ENCODE measurements around the gene TUT7.

The TUT7 gene

DNA sequence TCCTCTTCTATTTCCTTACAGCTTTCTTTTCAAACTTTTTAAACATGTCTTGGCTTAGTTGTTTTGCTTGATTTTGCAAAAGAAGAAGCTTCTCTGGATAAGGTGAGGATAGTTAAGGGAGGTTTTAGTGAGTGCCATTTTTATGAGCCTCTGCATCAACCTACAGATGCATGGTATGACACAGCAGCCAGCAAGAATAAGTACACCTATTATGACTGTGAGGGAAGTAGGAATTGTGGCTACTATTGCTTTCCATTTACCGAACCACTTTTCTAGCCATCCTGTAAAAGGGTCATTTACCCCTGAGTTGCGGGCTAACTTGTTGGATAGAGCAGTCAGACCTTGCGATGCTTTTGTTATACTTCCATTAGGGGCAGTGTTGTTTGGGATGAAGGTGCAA, 7.0 kb upstream of the TUT7 start:
- no peaks in the 10 kb centered on the region for H3K36me3 ChIP-seq (ENCODE audit: control insufficient read depth, insufficient read depth, low read length)
- no peak overlapping the region for H3K4me3 ChIP-seq (ENCODE audit: low read depth, low read length)
- H3K4me1 ChIP-seq (ENCODE audit: control insufficient read depth, insufficient read depth, low read length) = peaks cover 2% of the 10 kb centered on the region
- no peaks in the 10 kb centered on the region for H3K9me3 ChIP-seq (ENCODE audit: control insufficient read depth, insufficient read depth, low read length)
- no peaks in the 10 kb centered on the region for H3K27me3 ChIP-seq (ENCODE audit: control insufficient read depth, insufficient read depth, low read length)
- no peak overlapping the region for H3K9ac ChIP-seq (ENCODE audit: low read depth, low read length)

DNA sequence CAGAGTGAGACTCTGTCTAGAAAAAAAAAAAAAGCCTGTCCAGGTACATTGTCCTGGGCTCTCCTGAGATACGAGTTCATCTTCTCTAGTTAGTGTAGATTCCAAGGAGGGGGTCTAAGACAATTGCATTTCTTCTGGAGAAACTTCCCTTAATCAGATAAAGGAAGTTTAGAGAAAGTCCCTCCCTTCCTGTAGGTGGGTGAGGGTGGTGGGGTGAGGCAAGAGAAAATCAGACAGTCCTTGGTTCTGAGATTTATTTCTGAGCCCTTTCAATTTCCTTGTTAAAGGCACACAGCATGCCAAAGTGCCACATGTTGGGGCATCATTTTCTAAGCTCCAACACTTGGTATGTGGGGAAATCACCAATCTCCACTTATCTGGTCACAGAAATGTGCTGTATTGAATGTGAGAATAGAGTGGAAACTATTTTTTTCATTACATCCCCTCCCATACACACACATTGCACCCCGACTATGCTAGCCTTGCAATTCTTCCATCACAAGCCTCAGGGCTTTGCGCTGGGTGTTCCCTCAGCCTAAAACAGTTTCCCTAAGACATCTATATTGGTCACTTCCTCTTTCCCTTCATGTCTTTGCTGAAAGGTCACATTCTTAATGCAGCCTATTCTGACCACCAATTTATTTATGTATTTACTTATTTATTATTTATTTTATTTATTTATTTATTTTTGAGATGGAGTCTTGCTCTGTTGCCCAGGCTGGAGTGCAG, 5.1 kb upstream of the TUT7 start:
- Histone ChIP-seq H3K27me3 (ENCODE audit: control insufficient read depth, insufficient read depth, low read length) (peaks cover 9% of the 10 kb centered on the region), H3K9ac (ENCODE audit: low read depth, low read length) (no peak overlapping the region), H3K9me3 (ENCODE audit: control insufficient read depth, insufficient read depth, low read length) (no peaks in the 10 kb centered on the region), H3K4me1 (ENCODE audit: control insufficient read depth, insufficient read depth, low read length) (peaks cover 4% of the 10 kb centered on the region), H3K4me3 (ENCODE audit: low read depth, low read length) (no peak overlapping the region), H3K36me3 (ENCODE audit: control insufficient read depth, insufficient read depth, low read length) (no peaks in the 10 kb centered on the region)

DNA sequence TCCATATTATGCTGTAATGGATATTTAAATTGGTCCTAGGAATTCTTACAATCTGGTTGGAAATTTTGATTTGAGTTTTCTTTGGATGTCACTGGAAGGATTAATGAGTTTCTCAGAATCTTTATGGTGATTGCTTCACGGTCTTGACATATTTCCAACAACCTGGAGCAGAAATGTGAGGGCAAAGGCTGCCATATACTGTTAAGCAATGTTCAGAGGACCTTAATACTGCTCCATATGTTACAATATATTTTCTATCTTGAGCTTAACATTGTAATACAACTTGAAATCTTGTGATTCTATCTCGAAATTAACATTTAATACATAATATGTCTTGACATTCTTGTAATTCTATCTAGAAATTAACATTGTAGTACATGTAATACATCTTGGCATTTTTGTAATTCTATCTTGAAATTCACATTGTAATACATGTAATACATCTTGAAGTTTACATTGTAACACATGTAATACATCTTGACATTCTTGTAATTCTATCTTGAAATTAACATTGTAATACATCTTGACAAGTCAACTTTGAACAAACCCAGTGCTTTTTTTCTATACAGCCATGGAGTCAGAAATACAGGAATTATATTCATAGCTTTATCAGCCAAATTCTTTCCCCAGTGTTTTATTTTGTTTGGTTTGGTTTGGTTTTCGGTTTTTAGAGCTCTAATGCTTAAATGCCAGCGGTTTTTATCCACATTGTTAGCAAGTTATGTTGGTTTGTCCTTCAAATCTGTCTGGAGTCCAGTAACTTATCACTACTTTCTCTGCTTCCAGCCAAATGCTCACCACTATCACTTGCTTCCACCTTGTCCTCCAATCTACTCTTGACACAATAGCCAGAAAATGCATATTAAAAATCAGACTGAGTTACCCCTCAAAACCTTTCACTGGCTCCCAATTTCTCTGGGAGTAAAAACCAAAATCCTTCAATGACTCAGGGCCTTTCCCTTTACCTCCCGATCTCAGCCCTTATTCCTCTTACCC, 3.0 kb upstream of the TUT7 start:
- H3K9ac ChIP-seq (ENCODE audit: low read depth, low read length) = no peak overlapping the region
- no peak overlapping the region for H3K4me3 ChIP-seq (ENCODE audit: low read depth, low read length)
- H3K27me3 ChIP-seq (ENCODE audit: control insufficient read depth, insufficient read depth, low read length) = peaks cover 9% of the 10 kb centered on the region
- H3K36me3 ChIP-seq (ENCODE audit: control insufficient read depth, insufficient read depth, low read length) = no peaks in the 10 kb centered on the region
- H3K9me3 ChIP-seq (ENCODE audit: control insufficient read depth, insufficient read depth, low read length) = no peaks in the 10 kb centered on the region
- H3K4me1 ChIP-seq (ENCODE audit: control insufficient read depth, insufficient read depth, low read length) = peaks cover 12% of the 10 kb centered on the region

DNA sequence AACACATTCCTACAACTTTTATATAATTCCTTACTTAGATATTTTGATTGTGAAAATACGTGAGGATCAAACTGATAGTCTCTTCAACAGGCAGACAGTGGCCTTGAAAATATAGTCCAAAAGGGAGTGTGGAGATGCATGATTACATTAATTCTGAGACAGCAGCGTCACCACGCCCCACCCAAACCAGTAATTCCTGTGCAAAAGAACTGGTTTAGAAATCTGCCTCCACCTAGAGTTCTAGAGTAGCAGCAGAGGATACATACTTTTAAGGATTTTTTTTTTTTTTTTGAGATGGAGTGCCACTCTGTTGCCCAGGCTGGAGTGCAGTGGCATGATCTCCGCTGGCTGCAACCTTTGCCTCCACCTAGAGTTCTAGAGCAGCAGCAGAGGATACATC, 1.6 kb upstream of the TUT7 start:
- Histone ChIP-seq H3K4me3 (ENCODE audit: low read depth, low read length) (no peak overlapping the region), H3K4me1 (ENCODE audit: control insufficient read depth, insufficient read depth, low read length) (peaks cover 12% of the 10 kb centered on the region), H3K36me3 (ENCODE audit: control insufficient read depth, insufficient read depth, low read length) (no peaks in the 10 kb centered on the region), H3K27me3 (ENCODE audit: control insufficient read depth, insufficient read depth, low read length) (peaks cover 9% of the 10 kb centered on the region), H3K9ac (ENCODE audit: low read depth, low read length) (no peak overlapping the region), H3K9me3 (ENCODE audit: control insufficient read depth, insufficient read depth, low read length) (no peaks in the 10 kb centered on the region)

DNA sequence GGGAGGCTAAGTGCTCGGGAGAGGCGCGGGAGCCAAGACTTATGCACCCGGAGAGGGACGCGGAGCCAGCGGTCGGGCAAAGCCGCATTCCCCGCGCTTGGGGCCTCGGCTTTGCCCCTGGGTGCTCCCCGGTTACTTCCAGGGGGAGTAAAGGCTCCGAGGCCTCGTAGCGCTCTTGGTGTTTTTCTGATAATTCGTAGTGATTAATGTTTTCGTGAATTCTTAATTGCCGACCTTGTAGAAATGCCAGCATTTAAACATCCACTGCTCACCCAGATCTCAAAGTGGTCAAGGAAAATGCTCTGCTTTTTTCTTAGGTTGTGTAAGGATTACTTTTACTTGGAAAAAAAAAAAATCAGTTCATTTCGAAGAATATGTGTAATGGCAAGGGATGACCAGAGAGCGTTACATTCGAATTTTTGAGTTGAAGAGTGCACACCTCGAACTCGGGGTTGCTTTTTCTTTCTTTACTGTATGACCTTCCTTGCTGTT, 654 bp upstream of the TUT7 start:
- H3K27me3 ChIP-seq (ENCODE audit: control insufficient read depth, insufficient read depth, low read length) = peaks cover 9% of the 10 kb centered on the region
- H3K36me3 ChIP-seq (ENCODE audit: control insufficient read depth, insufficient read depth, low read length) = no peaks in the 10 kb centered on the region
- H3K9me3 ChIP-seq (ENCODE audit: control insufficient read depth, insufficient read depth, low read length) = no peaks in the 10 kb centered on the region
- peak overlapping the region; percentile 67 for H3K4me3 ChIP-seq (ENCODE audit: low read depth, low read length)
- H3K9ac ChIP-seq (ENCODE audit: low read depth, low read length) = peak overlapping the region; percentile 90
- H3K4me1 ChIP-seq (ENCODE audit: control insufficient read depth, insufficient read depth, low read length) = peaks cover 12% of the 10 kb centered on the region

DNA sequence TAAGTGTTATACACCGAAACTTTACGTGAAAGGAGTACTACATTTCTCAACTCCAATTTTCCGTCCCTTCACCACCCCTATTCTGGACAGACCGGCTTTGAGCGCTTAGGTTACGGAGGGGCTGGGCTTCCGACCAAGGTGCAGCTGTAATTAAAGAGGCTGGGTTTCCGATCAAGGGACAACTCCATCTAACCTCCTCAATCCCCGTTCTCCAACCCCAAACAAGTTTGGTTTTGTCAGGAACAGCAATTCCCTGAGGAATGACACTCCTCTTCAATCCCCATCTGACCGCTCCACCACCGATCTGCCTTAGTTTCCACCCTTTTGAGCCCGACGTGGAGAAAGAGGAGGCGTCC, 577 bp downstream of the TUT7 start:
- H3K36me3 ChIP-seq (ENCODE audit: control insufficient read depth, insufficient read depth, low read length) = no peaks in the 10 kb centered on the region
- no peaks in the 10 kb centered on the region for H3K9me3 ChIP-seq (ENCODE audit: control insufficient read depth, insufficient read depth, low read length)
- H3K9ac ChIP-seq (ENCODE audit: low read depth, low read length) = peak overlapping the region; percentile 88
- H3K27me3 ChIP-seq (ENCODE audit: control insufficient read depth, insufficient read depth, low read length) = peaks cover 9% of the 10 kb centered on the region
- peaks cover 12% of the 10 kb centered on the region for H3K4me1 ChIP-seq (ENCODE audit: control insufficient read depth, insufficient read depth, low read length)
- H3K4me3 ChIP-seq (ENCODE audit: low read depth, low read length) = peak overlapping the region; percentile 98

DNA sequence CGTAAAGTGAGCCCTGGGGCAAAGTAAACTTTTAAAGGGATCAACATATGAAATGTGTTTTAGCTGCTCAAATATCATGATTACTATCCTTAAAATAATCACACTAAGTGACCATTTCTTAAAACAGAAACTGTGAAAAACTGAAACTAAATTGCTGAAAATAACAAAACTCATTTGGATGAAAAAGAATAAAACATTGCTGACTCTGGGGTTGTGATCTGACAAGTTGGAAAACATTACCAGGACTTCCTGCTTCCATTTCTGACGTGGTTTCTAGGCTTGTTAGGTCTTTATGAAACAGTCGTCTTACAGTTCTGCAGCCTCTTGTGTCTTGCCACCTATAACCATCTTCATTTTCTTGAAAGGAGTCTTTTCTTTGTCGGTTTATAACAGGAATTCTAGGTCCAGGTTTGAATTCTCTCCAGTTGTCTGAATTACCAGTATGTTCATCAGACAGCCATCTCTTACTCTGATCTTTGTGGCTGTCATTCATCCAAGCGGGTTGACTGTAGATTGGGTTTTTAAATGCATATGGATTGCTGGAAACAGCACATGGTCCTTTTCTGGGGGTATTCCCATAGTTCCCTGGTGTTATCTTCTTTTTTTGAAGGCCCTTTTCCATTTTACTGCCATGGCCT, 1.7 kb downstream of the TUT7 start:
- Histone ChIP-seq H3K4me3 (ENCODE audit: low read depth, low read length) (peak overlapping the region; percentile 98), H3K36me3 (ENCODE audit: control insufficient read depth, insufficient read depth, low read length) (no peaks in the 10 kb centered on the region), H3K9ac (ENCODE audit: low read depth, low read length) (no peak overlapping the region), H3K9me3 (ENCODE audit: control insufficient read depth, insufficient read depth, low read length) (no peaks in the 10 kb centered on the region), H3K27me3 (ENCODE audit: control insufficient read depth, insufficient read depth, low read length) (peaks cover 9% of the 10 kb centered on the region), H3K4me1 (ENCODE audit: control insufficient read depth, insufficient read depth, low read length) (peaks cover 10% of the 10 kb centered on the region)

DNA sequence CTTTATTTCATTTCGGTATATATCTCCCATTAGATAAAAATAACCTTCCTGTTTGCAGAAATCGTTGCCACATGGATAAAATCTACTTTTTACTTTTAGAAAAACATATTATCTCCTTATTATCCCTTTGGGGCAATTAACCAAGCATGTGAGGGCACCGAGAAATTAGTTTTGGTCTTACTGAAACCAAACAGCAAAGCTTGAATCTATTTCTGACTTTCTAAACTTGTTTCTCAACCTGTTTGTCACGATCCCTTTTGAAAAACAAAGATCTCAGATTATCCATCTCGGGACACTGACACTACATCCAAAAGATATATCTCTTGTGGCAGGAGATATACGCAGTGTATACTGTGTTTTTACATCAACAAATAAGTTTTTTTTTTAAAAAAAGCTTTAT, 2.3 kb downstream of the TUT7 start:
- H3K9me3 ChIP-seq (ENCODE audit: control insufficient read depth, insufficient read depth, low read length) = no peaks in the 10 kb centered on the region
- H3K27me3 ChIP-seq (ENCODE audit: control insufficient read depth, insufficient read depth, low read length) = peaks cover 9% of the 10 kb centered on the region
- H3K4me1 ChIP-seq (ENCODE audit: control insufficient read depth, insufficient read depth, low read length) = peaks cover 10% of the 10 kb centered on the region
- no peak overlapping the region for H3K4me3 ChIP-seq (ENCODE audit: low read depth, low read length)
- no peaks in the 10 kb centered on the region for H3K36me3 ChIP-seq (ENCODE audit: control insufficient read depth, insufficient read depth, low read length)
- no peak overlapping the region for H3K9ac ChIP-seq (ENCODE audit: low read depth, low read length)

DNA sequence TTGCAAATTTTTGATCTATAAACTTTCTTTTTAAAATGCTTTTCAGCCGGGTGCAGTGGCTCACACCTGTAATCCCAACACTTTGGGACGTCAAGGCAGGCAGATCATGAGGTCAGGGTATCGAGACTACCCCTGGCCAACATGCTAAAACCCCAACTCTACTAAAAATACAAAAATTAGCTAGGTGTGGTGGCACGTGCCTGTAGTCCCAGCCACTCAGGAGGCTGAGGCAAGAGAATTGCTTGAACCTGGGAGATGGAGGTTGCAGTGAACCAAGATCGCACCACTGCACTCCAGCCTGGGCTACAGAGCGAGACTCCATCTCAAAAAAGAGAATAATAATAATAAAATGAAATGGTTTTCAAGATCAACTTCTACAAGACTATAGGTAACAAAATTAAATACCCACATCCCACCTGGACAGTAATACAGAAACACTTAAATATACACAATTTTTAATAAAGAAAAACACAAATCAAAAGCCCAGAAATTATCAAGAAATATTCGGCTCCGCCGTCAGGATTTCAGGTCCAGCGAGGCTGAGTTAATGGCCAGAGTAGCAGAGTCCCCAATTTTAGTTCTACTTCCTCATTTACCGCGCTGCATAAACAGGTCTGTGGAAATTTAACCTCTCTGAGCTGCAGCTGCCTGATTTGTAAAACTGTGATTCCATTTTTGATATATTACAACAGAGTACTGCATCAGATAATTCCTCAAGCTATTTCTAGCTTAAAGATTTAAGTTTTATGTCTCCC, 4.0 kb downstream of the TUT7 start:
- Histone ChIP-seq H3K27me3 (ENCODE audit: control insufficient read depth, insufficient read depth, low read length) (peaks cover 3% of the 10 kb centered on the region), H3K9ac (ENCODE audit: low read depth, low read length) (no peak overlapping the region), H3K9me3 (ENCODE audit: control insufficient read depth, insufficient read depth, low read length) (no peaks in the 10 kb centered on the region), H3K36me3 (ENCODE audit: control insufficient read depth, insufficient read depth, low read length) (peaks cover 2% of the 10 kb centered on the region), H3K4me1 (ENCODE audit: control insufficient read depth, insufficient read depth, low read length) (peaks cover 9% of the 10 kb centered on the region), H3K4me3 (ENCODE audit: low read depth, low read length) (no peak overlapping the region)

DNA sequence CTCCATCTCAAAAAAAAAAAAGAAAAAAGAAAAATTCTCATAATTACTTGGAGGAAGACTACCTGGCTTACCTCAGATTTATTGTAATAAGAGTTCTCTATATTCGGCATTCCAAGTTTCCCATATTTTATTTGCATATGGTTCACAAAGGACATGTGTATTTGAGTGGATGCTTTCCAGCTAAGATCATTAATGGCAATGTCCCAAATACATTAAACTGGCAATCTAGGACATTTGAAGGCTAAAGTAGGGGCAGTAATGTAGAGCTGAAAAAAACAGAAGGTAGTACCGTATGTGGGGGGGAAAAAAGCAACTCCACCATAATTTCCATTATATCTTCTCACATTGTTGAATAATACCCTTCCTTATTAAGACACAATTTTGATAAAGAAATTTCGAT, 4.9 kb downstream of the TUT7 start:
- no peak overlapping the region for H3K9ac ChIP-seq (ENCODE audit: low read depth, low read length)
- H3K36me3 ChIP-seq (ENCODE audit: control insufficient read depth, insufficient read depth, low read length) = peaks cover 2% of the 10 kb centered on the region
- H3K4me3 ChIP-seq (ENCODE audit: low read depth, low read length) = no peak overlapping the region

DNA sequence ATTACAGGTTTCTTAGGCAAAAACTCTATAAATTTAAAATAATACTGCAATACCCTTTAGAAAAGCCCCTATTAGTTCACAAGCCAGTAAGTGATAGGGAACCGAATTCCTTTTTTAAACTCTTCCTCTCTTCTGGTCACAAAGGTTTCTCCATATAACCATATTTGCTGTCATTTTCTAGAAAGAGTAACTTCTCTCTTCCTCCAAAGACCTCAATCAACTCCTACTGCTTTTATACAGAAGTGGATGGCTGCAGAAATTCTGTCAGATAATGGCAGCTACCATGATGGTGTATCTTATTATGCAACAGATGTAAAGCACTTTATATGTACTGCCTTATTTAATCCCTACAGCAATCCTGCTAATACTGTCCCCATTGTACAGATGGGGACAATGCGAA, 6.2 kb downstream of the TUT7 start:
- Histone ChIP-seq H3K4me3 (ENCODE audit: low read depth, low read length) (no peak overlapping the region), H3K9me3 (ENCODE audit: control insufficient read depth, insufficient read depth, low read length) (no peaks in the 10 kb centered on the region), H3K4me1 (ENCODE audit: control insufficient read depth, insufficient read depth, low read length) (peaks cover 5% of the 10 kb centered on the region), H3K27me3 (ENCODE audit: control insufficient read depth, insufficient read depth, low read length) (no peaks in the 10 kb centered on the region), H3K36me3 (ENCODE audit: control insufficient read depth, insufficient read depth, low read length) (peaks cover 2% of the 10 kb centered on the region), H3K9ac (ENCODE audit: low read depth, low read length) (no peak overlapping the region)

More for the DNA sequence above, 4.9 kb downstream of the TUT7 start:
- Histone ChIP-seq H3K4me1 (ENCODE audit: control insufficient read depth, insufficient read depth, low read length) (peaks cover 7% of the 10 kb centered on the region), H3K9me3 (ENCODE audit: control insufficient read depth, insufficient read depth, low read length) (no peaks in the 10 kb centered on the region), H3K27me3 (ENCODE audit: control insufficient read depth, insufficient read depth, low read length) (no peaks in the 10 kb centered on the region)

All from iPS-15b (cell line).